ENCODE measurements around the gene TMOD1. TPM values are rescaled to one million over a fixed set of nuclear protein-coding genes. Genes with fewer than 3 reads are reported as not detected.

TMOD1 gene
- total RNA-seq, 1 donor, result 0.18 TPM

- no peak overlapping the region for H3K4me3 ChIP-seq (ENCODE audit: low read depth, low read length)
- no peak for DNase-seq (ENCODE audit: low read depth)
- no peak for TF ChIP-seq CTCF (IDR thresholded peaks at IDR 0.05; ENCODE audit: insufficient read depth, low read length)
These were observed 32.7 kb downstream of the TMOD1 start for GRCh38 chr9:97534185-97534584.

- TF ChIP-seq CTCF (IDR thresholded peaks at IDR 0.05; ENCODE audit: insufficient read depth, low read length), result no peak
- DNase-seq (ENCODE audit: low read depth), result no peak
- no peak overlapping the region for H3K4me3 ChIP-seq (ENCODE audit: low read depth, low read length)
These were observed 33.6 kb downstream of the TMOD1 start for GRCh38 chr9:97534961-97535594.

- TF ChIP-seq CTCF (IDR thresholded peaks at IDR 0.05; ENCODE audit: insufficient read depth, low read length), result no peak
- DNase-seq (ENCODE audit: low read depth), result no peak
These were observed 34.3 kb downstream of the TMOD1 start for GRCh38 chr9:97535771-97536170.

GRCh38 chr9:97536480-97536879 is 35.0 kb downstream of the TMOD1 start:
- no peak for DNase-seq (ENCODE audit: low read depth)
- no peak for TF ChIP-seq CTCF (IDR thresholded peaks at IDR 0.05; ENCODE audit: insufficient read depth, low read length)
- H3K4me3 ChIP-seq (ENCODE audit: low read depth, low read length), result no peak overlapping the region

More at GRCh38 chr9:97535771-97536170, 34.3 kb downstream of the TMOD1 start:
- no peak overlapping the region for H3K4me3 ChIP-seq (ENCODE audit: low read depth, low read length)

- no peak for TF ChIP-seq CTCF (IDR thresholded peaks at IDR 0.05; ENCODE audit: insufficient read depth, low read length)
- DNase-seq (ENCODE audit: low read depth), result no peak
- H3K4me3 ChIP-seq (ENCODE audit: low read depth, low read length), result no peak overlapping the region
These were observed 42.1 kb downstream of the TMOD1 start for GRCh38 chr9:97543561-97543960.

GRCh38 chr9:97545486-97545885 is 44.0 kb downstream of the TMOD1 start:
- no peak for TF ChIP-seq CTCF (IDR thresholded peaks at IDR 0.05; ENCODE audit: insufficient read depth, low read length)
- no peak overlapping the region for H3K4me3 ChIP-seq (ENCODE audit: low read depth, low read length)

More at GRCh38 chr9:97545486-97545885, 44.0 kb downstream of the TMOD1 start:
- no peak for DNase-seq (ENCODE audit: low read depth)

All from fibroblast of the aortic adventitia (primary cell).